Measurements from ENCODE around the gene MAP3K2.

- no peak for TF ChIP-seq EZH2 (IDR thresholded peaks at IDR 0.05; ENCODE audit: insufficient read depth, low read length)
- no peak for TF ChIP-seq CTCF (IDR thresholded peaks at IDR 0.05; ENCODE audit: insufficient read depth, low read depth, low read length)
These were observed 41.0 kb upstream of the MAP3K2 start for GRCh38 chr2:127428815-127429109.
